ENCODE measurements around the gene BTAF1. TPM values are rescaled to one million over a fixed set of nuclear protein-coding genes. Genes with fewer than 3 reads are reported as not detected.

BTAF1 gene
- total and polyA plus RNA-seq, 10 of the 15 experiments (the other 5 are each of a cell fraction or from before 2014, with no cell fraction given) = 11.8 to 157 (median 55.5) TPM

- TF ChIP-seq PRDM15 (CRISPR knock-in tag; IDR thresholded peaks at IDR 0.05) (no peak), MLLT1 (IDR thresholded peaks at IDR 0.05) (no peak), RELA (IDR thresholded peaks at IDR 0.05; ENCODE audit: borderline replicate concordance, partially characterized antibody) (no peak), SMARCA5 (IDR thresholded peaks at IDR 0.05) (no peak), NBN (IDR thresholded peaks at IDR 0.05) (no peak)
Observed at GRCh38 chr10:91884536-91884935, 39.0 kb upstream of the BTAF1 start (continued).

GRCh38 chr10:91885362-91886079 lies 38.0 kb upstream of the BTAF1 start:
- ChIA-PET SMC1A (ENCODE audit: uncharacterized antibody, unreplicated experiment) (no interaction called here), CTCF (interaction anchor here (0.6 to 1.4 kb wide), 2 partner anchors 13 to 29 kb away, joined by 4 read pairs; no protein-coding TSS in a partner anchor), RAD21 (ENCODE audit: unreplicated experiment) (no interaction called here), POLR2A (no interaction called here)
- no peaks in the 10 kb centered on the region for H3K36me3 ChIP-seq (ENCODE audit: control insufficient read depth in 2 of 2, insufficient read depth in 2 of 2, low read length in 1 of 2)
- H3K9ac ChIP-seq (ENCODE audit: control insufficient read depth, insufficient read depth, low read length) = no peak overlapping the region
- intact Hi-C loops (cut with micrococcal nuclease; ENCODE audit: unreplicated experiment) = no loop called here
- WGBS (ENCODE audit: insufficient coverage, insufficient replicate concordance, low lambda C conversion rate, missing lambda C conversion rate) = 80% methylated on average over 9 of the region's 9 CpGs
- no peak for FAIRE-seq
- no peaks in the 10 kb centered on the region for H3K79me2 ChIP-seq (ENCODE audit: control insufficient read depth, insufficient read depth, low read length)
- no peak overlapping the region for H3K27ac ChIP-seq (ENCODE audit: control insufficient read depth, insufficient read depth)
- H3K4me3 ChIP-seq = no peak overlapping the region
- in situ Hi-C loops (cut with MboI) = no loop called here
- H3K27me3 ChIP-seq (replicated peaks in 1 of 2; ENCODE audit: control insufficient read depth in 2 of 2, insufficient read depth in 2 of 2, low read length in 1 of 2) = peaks cover 2 to 11% of the 10 kb centered on the region in 2 experiments; a peak in 3 of 4 replicates
- no TSS peak for BruUV-seq (replicated peaks)
- H2AFZ ChIP-seq (ENCODE audit: control insufficient read depth, low read depth, low read length) = no peak overlapping the region
- peaks cover 4% of the 10 kb centered on the region for H3K4me1 ChIP-seq (ENCODE audit: control insufficient read depth, insufficient read depth, low read length)
- DNase-seq (ENCODE audit: low read depth, low spot score) = no peak
- no peak for TF ChIP-seq ATF2 (IDR thresholded peaks at IDR 0.05; ENCODE audit: low read length)
- TF ChIP-seq NR2C2 (IDR thresholded peaks at IDR 0.05; ENCODE audit: borderline replicate concordance, control insufficient read depth, insufficient read length, low read depth) = no peak
- no peak for TF ChIP-seq RCOR1 (conservative IDR thresholded peaks at IDR 0.05; ENCODE audit: low read depth, low read length)
- no peak for TF ChIP-seq DPF2 (IDR thresholded peaks at IDR 0.05)
- TF ChIP-seq PAX5 (IDR thresholded peaks at IDR 0.05; ENCODE audit: borderline replicate concordance, low read depth, low read length) = no peak
- TF ChIP-seq SKIL (IDR thresholded peaks at IDR 0.05; ENCODE audit: low read depth, poor library complexity, severe bottlenecking) = no peak
- H3K4me2 ChIP-seq (ENCODE audit: control insufficient read depth, insufficient read depth) = no peak overlapping the region
- ATAC-seq = no peak
- no peaks in the 10 kb centered on the region for H3K9me3 ChIP-seq (replicated peaks; ENCODE audit: control insufficient read depth, insufficient read depth, low read length)
- H4K20me1 ChIP-seq (ENCODE audit: control insufficient read depth, insufficient read depth) = no peaks in the 10 kb centered on the region

All from GM12878 (cell line).